Measurements from ENCODE around the gene PTPRE. TPM values are rescaled to one million over a fixed set of nuclear protein-coding genes. Genes with fewer than 3 reads are reported as not detected.

PTPRE gene
- polyA plus RNA-seq, 12 donors = 3.9 to 17.8 (median 7.2) TPM; not detected in 1

DNA sequence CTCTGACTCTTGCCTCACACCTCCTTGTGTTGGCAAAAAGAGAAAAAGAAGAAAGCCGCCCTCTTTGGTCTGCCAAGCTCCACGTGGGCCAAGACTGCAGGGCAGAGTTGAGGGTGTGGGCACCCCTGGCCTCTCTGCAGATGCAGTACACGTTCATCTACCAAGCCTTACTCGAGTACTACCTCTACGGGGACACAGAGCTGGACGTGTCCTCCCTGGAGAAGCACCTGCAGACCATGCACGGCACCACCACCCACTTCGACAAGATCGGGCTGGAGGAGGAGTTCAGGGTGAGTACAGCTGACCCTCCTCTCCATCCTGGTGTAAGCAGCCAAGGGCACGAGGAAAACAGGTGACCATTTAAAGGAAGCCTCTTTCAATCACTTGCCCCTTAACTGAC lies 163.3 kb downstream of the PTPRE start:
- DNase-seq = no peak

DNA sequence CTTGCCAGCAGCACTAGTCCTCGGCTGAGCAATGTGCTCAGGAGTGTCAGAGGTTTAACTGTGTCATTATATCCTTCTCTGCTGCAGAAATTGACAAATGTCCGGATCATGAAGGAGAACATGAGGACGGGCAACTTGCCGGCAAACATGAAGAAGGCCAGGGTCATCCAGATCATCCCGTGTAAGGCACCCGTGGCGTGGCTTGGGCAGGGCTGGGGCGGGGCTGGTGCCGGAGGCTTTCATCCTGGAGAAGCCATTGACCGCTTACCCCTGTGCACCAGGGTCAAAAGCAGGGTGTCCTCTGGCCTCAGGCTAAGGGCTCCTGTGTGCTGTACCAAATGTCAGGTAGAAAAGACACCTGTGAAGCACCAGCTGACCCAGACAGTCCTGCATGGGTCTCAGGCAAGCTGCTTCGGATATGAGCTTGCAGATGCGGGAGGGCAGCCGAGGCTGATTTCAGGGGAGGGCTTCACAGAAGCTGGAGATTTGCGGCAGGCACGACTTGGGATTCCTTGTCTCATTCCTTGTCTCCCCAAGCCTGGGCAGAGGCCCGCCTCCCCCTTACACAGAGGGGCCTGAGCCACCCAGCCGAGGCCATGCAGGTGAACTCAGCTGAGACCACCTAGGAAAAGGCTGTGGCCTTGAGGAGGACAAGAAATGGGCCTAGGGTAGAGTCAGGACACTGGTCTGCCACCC lies 164.0 kb downstream of the PTPRE start:
- no peak for DNase-seq

DNA sequence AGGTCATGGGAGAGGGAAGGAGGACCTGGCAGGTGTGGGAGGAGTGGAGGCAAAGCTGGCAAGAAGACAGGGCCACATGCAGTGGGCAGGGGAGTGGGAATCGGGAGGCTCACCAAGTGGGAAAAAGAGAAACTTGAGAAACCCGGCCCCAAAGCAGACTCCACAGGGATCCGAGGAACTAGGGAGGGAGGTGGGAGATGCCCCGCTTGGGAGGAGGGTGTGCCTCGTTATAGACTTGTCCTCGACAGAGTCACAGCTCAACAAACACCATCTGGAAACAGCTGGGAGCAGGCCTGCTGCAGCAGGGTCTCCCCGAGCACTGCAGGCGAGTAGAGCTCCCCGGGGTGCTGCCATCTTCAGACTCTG lies 164.5 kb downstream of the PTPRE start:
- DNase-seq = no peak

DNA sequence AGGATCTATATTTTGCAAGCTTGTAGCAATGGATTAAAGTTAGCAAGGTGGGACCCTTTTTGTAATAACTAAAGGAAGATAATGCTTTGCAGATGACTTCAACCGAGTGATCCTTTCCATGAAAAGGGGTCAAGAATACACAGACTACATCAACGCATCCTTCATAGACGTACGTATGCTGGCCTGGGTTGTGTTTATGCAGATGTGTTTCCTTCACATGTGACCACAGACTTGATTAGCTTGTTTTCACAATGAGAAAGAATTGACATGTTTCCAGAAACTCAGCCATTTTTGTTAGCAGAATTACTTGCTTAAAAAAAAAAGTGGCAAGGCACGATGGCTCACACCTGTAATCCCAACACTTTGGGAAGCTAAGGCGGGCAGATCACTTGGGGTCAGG lies 165.1 kb downstream of the PTPRE start:
- no peak for DNase-seq

DNA sequence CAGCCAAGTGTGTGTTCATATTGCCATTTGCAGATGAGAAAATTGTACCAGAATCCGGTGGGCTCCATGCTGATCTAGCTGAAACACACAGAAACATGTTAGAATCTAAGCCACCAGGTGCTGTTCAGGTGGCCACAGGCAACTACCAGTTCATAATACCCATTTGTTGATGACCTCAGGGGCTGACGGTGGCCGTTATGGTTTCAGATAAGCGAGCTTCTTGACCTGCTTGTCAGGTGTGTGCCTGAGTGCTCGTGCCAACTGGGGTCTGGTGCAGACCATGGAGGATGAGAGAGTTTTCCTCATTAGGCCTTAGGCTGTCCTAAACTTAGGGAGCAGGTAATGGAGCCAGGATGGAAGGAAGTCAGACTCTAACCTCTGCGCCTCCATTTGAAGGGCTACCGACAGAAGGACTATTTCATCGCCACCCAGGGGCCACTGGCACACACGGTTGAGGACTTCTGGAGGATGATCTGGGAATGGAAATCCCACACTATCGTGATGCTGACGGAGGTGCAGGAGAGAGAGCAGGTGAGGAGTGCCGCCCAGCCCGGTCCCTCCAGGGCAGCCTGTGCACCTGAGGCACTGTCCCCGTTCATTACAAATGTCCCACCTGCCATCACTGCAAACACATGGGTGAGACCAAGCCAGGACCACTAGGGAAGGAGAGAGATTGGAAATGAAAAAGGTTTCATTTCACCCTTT lies 166.2 kb downstream of the PTPRE start:
- DNase-seq = no peak

DNA sequence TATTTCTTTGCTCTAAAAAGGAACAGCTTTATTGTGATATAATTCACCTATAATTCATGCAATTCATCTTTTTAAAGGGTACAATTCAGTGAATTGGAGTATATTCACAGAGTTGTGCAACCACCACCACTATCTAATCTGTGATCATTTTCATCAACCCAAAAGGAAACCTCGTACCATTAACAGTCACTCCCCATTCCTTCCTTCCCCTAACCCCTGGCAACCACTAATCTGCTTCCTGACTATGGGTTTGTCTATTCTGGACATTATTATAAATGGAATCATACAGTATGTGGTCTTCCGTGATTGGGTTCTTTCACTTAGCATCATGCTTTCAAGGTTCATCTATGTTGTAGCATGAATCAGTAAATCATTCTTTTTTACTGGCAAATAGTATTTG lies 167.0 kb downstream of the PTPRE start:
- DNase-seq = no peak

DNA sequence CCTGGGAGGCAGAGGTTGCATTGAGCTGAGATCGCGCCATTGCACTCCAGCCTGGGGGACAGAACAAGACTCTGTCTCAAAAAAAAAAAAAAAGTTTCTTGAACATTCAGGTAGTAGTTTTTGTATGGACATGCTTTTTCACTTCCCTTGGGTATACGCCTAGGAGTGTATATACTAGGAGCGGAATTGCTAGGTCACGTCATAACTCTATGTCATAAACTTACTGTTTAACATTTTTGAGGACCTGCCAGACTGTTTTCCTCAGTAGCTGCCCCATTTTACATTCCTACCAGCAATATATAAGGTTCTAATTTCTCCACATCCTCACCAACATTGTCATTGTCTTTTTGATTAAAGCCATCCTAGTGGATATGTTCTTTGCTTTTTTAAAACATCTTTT lies 167.7 kb downstream of the PTPRE start:
- DNase-seq = no peak

DNA sequence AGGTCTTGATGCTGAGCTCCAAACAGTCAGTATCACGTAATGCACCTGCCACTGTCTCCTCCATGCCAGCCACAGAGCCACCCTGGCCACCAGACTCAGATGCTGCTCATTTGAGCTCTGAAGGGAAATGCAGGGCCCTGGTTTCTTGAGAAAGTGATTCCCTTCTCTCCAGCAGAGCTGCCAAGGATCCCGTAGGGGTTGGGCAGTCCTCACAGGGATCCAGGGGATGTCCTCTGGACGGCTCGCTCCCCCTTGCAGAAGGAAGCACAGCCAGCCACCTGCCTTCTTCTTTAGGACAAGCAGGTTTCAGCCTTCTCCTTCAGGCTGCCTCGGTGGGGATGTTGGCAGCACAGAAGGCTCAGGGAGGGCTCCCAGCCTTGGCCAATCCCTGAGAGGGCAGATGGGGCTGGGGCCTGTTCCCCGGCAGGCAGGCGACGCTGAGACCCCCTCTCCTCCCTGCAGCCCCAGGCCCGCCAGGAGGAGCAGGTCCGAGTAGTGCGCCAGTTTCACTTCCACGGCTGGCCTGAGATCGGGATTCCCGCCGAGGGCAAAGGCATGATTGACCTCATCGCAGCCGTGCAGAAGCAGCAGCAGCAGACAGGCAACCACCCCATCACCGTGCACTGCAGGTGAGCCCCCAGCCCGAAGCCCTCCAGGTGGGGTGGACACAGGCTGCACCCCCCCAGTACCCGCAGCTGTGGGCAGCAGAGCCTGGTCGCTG lies 170.4 kb downstream of the PTPRE start:
- no peak for DNase-seq

DNA sequence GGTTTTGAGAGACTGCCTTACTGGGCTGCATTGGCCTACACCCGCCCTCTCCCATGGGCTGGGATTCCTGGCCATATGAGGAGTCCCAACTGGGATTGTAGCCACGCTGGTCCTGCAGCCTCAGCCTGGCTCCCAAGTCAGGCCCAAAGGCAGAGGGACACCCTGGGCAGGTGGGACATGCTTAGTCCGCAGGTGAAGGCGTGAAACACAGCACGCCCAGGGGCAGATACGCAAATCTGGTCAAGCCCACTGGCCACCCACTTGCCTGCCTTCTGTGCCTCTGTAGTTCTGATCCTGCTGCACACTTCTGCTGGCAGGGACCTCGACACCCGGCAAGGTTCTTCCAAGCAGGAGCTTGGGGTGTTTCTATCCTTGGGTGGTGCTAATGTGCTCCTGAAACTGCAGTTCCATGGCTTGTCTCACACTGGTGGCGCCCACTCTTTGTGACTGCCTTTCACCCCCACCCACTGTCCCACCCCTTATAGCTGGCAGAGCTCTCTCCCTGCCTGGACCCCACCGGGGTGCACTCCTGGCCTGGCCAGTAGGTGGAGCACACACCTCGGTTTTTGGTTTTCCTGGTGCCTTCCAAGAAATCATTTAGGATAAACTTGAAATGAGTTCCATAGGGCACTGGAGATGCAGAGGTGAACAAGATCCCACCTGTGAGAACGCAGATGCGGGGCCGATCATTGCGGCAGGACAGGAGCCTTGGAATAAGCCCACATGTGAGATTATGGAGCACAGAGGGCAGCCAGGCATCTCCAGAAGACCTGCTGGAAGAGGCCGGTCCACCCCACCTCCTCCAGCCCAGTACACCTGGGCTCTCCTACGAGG lies 171.4 kb downstream of the PTPRE start:
- DNase-seq = no peak

DNA sequence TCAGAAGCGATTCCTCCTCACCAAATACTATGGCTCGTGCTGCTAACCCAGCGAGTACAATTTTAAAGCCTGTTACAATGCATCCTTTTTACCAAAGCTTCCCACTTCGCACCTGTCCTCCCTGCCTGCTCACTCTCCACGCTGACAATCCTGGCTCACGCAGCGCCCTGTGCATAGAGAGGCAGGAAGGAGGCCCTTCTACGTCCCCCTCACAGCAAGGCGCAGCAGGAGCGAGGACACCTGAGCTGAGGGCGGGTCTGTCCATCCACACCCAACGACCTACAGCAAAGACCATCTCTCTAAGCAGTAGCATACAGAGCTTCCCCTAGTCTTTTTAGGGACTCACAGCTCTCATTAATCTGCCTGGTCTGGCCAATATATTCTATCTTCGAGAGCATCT lies 173.3 kb downstream of the PTPRE start:
- no peak for DNase-seq

DNA sequence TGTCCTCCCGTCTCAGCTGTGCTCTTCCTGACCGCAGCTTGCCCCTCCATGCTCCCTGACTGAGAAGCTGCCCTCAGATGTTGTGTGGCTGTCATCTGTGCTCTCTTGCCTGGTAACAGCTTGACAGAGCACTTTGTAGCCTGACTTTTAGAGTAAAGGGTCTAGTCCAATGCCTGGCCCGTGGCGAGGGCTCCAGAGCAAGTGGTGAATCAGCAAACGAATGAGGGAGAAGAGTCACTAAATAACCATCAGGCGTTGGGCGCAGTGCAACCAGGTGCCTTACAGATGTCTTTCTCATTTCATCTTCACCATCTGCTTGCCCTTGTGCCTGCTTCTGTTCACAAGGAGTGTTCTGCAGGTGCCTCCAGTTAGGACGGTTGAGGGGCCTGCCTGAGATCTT lies 173.7 kb downstream of the PTPRE start:
- DNase-seq = no peak

DNA sequence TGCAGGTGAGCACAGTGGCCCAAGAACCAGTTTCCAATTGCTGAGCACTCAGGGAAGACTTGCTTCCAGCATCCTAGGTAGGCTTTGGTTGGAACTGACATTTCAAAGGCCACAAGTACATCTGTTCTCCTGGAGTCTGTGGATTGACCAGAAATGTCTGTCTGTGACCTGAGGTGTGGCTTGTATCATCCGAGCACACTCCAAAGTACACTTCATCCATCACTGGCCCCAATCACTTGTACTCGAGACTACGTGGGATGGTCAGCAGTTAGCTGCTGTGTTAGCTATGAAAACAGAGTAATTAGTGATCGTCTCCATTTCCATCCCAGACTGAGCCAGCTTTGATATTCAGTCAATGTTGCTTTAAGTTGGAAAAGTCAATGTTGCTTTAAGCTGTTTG lies 174.3 kb downstream of the PTPRE start:
- no peak for DNase-seq

DNA sequence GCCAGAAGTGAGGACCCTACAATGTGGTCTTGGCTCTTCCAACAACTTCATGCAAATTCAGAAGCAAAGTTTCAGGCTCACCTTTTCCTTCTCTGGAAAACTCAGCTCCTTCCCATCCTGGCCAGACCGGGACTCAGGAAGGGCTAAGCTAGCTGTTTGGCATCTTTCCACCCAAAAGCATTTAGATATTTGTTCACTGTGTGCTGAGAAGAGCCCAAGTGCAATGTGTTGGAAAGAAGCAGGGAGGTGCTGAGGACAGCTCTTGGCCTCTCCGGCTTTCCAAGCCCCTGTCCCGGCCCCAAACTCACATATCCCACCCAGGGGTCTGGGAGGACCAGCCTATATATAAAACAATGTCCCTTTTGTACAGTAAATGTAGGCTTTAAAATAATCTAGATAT lies 174.8 kb downstream of the PTPRE start:
- no peak for DNase-seq

DNA sequence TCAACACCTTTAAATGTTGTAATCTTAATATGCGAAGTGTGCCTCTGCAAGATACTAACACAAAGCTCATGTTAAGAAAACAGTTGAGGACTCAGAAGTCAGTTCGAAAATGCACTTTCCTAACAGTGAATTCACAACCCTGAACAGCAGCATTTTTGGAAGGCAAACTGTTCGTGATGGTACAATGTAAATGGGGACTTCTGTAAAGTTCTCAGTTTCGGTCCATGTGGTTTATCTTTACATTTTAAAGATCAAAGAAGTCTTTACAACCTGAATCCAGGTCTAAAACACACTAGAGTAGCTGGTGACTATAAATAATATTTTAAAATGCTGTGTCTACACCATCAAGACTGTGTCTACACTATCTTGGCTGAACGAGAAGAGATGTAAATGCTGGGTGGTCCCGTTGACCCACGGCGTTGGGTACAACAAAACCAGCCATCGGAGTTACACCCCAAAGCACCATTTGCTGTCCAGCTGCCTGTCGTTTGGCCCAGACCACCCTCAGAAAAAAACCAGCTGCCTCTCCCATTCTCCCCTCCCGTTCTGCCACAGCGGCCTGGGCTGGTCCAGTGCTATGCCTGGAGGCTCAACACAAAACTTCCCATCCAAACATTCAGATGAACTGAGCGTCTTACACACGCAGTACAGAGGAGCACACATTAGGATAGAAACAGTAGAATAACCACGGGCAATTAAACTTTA lies 176.4 kb downstream of the PTPRE start:
- no peak for DNase-seq

DNA sequence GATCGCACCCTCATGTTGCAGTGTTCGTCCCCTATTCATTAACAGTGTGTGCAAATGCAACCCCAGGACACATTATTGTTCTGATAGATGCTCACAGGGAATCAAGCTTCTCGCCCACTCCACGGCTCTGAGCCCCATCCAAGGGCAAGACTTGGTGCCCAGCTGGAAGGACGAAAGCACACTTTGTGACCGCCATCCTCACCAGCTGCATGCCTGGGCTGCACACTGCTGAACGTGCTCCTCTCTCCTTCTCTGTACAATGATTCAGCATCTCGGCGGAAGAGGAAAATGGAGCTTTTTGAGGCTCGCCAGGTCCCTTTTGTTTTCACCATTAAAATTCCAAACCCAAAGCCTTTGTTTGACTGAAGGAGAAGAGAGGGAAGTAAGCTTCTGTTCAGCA lies 177.5 kb downstream of the PTPRE start:
- no peak for DNase-seq

DNA sequence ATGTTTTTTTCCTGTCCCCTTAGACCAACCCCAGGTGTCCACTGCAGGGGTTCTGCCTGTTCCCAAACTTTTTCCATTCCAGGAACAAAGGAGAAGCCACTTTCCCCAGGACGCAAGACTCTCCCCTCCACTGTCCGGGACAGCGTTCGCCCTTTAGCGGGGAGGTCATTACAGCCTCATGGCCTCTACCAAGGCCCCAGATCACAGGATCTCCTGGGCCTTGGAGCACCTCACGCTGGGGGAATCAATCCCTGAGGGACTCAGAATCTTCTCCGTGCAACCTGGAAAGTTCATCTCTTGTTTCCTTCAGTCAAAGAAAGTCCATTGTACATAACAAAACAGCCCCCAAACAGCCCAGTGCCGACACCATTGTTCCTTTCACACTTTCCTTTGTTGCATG lies 178.1 kb downstream of the PTPRE start:
- DNase-seq = no peak

DNA sequence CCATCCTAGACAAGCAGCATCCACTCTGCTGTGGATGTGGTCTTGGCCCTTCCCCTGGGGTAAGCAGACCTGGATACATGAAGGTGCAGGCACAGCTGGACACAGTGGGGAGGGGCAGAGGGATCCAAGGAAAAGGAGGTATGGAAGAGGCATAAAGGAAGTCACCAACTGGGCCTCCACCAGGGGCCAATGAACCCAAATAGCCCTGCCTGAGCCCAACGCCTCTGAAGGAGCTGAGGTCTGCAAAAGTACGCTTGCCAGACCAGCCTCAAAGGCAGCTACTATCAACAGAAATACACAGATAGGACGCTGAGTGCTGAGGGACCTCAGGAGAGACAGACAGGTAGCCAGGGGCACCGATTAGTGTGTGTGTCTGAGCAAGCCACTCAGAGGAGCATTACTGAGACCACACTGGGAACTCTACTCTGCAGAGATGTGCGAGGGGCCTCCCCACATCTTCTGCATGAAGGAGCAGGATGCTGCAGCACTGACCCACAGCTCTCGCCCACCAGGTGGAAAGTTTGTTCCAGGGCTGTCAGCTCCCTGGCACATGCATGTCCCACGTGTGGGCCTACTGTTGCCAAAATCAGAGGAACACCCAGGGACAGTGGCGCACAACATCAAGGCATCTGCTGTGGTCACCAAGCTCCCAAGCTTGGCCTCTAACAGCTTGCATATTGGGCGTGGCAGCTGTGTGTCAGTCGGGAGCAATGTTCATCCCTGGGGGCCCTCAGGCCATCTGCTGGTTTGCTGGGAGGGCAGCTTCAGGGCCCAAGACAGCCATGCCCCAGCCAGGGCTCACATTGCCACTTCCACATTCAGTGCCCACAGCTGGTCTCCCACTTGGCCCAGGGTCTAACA lies 179.3 kb downstream of the PTPRE start:
- DNase-seq = no peak

DNA sequence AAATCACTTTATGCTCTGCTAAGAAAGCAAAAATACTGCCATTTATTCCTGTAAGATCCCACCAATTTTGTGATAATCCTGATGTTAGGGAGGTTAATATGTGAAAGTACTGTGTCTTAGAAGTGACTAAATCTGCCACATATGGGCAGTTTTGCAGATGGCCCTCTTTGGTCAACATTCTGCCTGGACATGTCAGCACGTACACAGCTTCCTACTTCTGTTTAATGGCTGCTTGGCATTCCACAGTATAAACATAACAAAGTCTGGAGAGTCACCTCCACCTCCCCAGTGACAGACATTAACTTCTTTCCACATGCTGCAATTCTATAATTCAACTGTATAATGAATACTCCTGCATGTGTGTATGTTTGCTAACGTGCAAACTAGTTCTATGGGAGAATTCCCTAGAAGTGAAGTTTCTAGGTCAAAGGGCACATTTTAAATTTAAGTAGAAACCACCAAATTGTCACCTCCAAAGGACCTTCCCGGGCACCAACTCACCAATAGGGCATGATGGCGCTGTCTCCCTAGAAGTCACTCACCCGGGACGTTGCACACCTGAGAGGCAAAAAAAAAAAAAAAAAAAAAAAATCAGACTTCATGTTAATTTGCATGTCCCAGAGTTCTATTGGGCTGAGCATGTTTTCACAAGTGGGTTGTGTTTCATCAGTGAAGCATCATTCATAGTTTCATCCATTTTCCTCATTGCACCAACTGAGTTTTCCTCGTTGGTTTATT lies 180.4 kb downstream of the PTPRE start:
- DNase-seq = no peak

DNA sequence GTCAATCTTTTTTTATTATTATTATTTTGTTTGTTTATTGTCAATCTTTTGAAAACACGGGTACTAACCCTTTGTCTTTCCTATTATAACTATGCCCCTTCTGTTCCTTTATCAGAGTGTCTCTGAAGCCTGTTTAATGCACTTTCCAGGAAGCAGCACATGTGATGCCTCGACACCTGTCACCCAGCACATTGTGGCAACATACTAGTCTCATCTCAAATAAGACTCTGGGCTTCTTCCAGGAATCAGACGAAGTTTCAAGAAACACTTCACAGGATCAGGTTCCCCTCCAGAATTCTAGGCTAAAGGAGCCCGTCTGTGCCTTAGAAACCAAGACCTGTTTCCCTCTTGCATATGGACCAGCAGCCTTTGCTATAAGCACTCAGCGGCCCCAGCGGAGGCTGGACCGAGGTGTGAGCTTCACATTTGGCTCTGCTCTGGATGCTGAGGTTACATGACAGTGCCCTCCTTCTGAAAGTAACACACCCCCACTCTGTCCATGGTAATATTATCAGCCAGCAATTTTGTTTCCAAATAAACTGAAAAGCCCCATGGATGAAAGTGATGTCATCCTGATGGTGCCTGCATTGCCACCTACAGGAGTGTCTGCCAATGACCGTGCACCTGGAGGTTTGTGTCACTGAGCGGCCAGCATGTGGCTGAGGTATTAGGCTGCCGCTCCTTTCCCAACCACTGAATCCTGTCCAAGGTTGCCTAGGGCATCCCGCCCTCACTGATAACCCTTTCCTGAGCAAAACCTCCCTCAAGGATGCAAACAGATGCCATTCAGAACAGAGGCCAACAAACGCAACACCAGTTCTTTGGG lies 181.2 kb downstream of the PTPRE start:
- DNase-seq = no peak

Measured in muscle of arm (tissue), 12 donors.